ENCODE data around the gene SH3BP4.

The SH3BP4 gene

DNA sequence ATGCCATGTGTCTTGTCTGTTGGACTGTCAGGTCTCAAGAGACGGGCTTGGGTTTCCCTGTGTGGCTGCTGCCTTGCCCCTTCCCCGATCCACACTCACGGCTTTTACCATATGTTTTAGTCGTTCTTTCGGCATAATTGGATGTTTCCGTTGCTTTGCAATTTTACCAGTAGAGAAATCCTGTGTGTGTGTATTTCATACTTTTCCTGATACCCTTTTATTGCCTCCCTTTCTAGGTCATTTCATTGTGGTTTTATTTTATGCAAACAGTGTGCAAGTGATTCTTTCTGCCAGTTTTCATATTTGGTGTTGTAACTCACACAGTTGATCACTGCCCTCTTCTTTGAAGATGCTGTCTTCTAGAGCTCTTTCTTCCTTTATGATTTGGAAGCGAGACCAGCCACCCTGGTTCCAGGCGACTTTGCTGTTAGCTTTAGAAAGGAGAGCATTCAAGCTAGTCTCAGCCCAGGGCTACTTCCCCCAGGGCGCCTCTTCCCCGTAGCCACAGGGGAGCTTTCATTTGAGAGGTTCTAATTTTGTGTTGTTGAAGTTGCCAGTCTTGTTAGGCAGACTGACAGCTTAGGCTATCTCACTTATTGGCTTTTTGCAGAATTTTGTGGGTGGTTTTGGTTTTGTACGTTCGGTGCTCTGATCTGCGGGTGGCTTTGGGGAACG is 17.0 kb downstream of the SH3BP4 start:
- no peak for DNase-seq

DNA sequence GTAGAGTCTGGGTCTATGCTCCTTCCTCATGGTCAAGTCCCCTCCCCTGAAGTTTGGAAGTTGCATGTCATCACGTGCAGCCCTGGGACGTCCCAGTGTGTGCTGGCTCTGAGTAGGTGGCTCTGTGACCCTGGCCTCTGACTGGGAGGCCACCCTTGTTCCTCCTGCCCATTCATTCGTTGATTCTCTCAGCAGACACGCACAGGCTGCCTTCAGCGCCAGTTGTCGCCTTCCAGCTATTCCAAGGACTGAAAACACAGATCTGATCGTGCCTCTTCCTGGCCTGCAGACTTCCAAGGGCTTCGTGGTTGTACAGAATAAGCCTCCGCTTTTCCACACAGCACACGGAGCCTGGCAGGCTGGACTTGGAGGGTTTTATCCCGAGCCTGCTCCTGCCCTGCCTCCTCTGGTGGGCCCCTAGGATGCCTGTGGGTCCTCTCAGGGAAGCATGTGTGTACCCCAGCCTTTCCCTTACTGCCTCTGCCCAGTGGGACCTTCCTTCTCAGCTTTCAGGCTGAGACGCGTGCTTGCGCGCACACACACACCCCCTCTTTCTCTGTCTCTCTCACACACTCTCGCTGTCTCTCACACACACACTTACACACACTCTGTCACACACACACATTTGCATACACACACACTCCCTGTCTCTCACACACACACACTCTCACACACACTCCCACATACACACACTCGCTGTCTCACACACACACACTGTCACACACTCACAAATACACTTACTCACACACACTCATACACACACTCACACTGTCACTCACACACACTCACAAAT is 17.7 kb downstream of the SH3BP4 start:
- no peak for DNase-seq

DNA sequence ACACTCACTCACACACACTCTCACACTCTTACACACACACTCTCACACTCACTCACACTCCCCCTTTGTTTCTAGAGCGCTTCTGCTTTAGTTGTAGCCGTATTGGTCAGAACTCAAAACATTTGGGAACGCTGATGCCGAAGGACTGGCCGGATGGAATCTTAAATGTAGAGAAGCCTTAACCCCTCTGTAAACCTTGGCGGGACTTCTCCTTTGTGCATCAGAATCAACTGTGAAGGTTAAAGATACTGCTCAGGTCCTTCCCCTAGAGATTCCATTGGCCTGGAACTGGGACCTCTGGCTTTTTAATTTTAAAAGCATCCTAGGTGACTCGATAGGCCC is 18.3 kb downstream of the SH3BP4 start:
- no peak for DNase-seq

DNA sequence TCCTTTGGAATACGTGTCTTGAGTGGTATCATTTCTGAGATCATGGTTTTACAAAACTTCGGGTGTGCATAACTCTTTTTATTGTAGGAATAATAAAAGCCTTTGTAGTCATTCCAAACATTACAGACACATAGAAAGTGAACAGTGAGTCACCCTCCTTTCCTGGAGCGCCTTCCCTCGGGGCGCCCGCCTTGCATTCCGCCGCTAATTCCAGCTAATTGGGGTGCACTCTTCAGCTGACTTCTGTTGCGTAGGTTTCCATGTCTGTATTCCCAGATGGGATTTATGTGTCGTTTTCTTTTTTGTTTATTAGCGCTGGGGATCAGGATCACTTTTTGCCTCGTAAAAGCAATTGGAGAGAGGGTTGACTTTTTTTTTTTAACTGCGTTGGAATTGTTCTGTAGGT is 18.7 kb downstream of the SH3BP4 start:
- DNase-seq: no peak

DNA sequence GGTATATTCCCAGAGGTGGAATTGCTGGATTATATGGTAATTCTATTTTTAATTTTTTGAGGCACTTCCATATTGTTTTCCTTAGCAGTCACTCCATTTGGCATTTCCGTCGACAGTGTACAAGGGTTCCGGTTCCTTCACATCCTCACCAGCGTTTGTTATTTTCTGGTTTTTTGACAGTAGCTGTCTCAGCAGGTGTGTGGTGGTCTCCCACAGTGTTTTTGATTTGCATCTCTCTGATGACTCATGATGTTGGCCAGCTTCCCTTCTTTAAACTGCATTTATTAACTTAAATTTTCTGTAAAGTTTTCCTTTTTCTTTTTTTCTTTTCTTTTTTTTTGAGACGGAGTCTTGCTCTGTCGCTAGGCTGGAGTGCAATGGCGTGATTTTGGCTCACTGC is 19.7 kb downstream of the SH3BP4 start:
- no peak for DNase-seq

DNA sequence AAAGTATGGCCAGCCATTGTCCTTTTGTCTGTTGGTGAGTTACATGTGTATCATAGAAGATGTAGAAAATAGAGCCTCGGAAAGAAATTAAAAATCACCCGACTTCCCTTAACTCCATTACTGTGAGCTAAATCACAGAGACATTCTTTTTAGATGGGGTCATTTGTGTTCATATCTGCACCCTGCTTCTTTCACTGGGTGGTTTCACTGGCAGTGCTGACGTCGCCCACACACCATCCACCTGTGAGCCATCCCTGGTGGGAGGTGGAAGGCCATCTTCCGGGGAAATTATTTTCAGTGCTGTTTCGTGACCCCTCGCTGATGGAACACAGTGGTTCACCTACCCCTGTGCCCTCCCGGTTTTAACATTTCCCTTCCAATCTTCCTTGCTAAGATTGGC is 21.2 kb downstream of the SH3BP4 start:
- DNase-seq: no peak

DNA sequence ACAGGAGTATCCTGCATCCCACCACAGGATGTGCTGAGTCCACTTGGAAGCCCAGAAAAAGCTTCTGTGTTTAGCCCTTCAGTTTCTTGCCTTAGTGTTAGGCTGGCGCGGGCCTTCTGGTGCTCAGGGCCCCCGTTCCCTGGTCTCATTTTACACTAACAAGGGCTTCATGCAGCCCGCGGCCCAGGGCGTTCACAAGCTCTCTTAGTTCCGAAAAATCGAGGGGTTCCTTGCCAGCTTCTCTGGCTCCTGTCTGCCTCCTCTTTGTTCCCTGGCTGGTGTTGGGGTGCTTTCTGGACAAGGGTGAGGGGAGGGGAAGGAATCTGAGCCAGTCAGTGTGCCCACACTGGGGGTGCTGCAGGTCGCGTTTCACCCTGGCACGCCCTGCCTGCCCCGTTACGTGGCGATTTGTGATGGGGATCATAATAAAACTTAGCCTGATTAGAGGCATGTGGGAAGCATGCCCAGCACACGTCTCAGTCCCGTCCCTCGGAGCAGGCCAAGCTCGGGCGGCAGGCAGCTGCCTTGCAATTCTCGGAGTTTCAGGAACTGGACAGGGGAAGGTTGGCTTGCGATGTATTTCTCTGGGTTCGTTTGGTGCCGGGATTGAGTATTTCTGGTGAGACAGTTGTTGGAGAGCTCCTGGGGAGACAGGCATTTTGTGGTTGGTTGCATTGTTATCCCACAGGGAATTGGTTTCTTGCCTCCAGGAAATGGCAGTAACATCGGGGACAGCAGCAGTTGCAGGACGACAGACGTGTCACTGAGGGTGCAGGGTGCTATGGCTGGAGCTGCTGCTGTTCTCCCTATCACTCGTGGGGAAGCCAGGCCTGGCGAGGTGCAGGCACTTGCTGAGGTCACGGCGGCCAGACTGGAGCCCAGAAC is 22.9 kb downstream of the SH3BP4 start:
- no peak for DNase-seq

DNA sequence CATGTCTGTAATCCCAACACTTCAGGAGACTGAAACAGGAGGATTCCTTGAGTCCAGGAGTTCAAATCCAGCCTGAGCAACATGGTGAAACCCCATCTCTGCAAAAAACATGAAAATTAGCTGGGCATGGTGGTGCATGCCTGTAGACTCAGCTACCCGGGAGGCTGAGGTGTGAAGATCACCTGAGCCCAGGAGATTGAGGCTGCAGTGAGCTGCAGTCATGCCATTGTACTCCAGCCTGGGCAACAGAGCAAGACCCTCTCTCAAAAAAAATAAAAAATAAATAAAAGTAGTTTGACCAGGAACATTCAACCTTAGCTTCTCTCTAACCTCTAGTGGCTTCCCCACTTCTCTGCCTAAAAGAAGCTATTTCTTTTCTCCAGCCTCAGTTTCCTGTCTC is 23.8 kb downstream of the SH3BP4 start:
- no peak for DNase-seq

DNA sequence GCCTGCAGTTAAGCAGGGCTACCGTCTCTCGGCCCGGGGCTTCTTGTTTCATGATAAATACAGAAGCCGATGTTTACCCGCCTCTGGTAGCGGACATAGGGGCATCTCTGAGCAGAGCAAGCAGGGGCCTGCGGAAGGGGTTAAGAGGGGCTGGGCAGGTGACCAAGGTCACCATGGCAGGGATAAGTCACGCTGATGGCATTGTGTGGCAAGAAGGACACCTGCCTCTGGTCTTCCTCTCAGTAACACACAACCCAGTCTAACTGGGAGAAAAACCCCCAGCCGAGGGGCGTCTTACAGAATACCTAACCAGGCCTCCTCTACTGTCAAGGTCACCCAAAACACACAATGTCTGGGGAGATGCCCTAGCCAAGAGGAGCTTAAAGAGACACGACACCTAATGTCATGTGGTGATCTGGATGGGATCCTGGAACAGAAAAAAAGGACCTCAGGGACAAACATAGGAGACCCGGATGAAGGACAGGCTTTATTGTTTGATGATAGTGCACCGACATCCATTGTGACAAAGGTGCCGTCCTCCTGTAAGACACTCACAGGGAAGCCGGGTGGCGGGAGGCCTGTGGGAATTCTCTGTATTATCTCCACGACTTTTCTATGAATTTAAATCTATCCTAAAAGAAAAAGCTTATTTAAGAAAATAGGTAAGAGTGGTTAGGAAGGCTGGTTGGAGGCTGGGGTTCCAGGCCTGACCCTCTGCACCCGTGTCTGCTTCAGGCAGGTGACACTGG is 24.8 kb downstream of the SH3BP4 start:
- no peak for DNase-seq

DNA sequence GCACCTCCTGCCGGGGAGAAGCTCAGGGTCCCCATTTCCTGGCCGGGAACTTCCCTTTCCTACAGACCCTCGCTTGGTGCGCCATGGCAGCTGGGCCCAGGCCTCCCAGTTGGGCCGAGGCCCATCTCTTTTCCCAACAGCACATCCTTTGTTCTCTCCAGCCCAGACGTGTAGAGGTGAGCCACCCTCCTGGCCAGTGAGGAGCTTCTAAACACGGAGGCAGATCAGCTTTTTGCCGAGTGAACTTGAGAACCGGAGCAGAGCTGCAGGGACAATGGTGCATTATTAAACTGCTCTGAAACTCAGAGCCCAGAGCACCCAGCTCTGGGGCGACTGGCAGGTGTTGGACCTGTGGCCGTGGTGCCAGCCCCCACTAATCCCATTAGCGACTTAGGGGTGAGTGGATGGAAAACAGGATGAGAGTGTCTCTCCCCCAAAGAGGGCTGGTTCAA is 25.4 kb downstream of the SH3BP4 start:
- DNase-seq: no peak

DNA sequence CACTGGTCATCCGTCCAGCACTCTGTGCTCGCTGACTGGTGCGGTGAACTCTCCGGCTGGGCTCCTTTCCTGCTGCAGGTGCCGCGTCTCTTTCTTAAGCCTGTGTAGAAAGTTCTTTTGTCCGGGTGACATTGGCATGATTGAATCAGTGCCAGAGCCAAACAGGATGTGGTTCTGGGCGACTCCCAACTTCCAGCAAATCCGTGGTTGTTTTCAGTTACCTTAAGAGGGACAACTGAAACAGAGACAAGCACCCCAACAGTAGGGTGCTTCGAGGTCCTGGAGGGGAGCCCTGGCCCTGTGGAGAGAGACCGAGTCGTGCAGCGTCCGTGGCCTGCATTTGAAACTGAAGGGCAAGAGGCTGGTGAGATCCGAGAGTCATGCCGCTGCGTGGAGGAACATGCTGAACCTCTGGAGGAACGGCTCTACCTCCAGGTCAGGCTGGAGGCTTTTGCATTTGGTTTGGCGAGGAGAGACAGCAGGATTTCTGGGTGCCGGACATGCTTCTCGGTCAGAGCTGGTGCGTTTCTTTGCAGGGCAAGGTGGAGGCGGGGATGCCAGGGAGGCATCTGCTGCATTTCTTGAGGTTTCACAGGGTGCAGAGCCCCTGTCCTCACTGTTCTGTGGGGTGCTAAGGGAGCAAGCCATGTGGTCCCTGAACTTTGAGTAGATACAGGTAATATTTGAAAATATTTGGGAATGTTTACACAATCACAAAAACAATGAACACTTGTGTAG is 26.8 kb downstream of the SH3BP4 start:
- DNase-seq: no peak

DNA sequence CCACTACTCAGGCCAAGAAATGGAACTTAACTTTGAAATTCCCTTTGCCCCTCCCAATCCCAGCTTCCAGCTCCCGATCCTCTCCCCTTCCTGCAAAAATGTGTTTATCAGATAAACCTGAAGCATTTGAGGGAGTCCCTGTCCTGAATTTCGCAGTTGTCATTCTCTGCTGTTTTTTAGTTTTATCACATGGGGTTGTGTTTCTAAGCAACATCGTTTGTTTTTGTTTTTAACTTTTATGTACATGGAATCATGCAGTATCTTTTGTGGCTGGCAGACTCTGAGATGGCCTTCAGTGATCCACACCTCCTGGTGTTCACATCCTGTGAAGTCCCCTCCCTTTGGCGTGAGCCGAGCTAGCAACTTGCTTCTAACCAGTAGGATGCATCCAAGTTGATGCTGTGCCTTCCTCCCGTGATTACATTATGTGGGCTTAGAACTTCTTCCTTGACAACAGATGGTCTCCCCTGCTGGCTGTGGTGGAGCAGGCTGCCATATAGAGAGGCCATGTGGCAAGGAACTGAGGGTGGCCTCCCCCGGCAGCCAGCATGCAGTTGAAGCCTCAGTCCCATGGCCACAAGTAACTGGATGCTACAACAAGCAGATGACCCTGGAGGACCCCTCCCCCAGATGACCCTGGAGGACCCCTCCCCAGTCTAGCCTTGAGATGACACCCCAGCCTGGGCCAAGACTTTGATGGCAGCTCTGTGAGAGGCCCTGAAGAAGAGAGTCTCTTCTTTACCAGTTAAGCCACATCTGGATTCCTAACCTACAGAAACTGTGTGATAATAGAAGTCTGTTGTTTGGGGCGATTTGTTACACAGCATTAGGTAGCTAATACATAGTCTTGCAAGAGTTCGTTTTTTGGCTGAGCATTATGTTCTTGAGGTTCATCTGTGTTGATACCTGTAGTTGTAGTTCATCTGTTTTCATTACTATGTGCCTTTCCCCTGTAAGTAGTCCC is 27.7 kb downstream of the SH3BP4 start:
- no peak for DNase-seq

DNA sequence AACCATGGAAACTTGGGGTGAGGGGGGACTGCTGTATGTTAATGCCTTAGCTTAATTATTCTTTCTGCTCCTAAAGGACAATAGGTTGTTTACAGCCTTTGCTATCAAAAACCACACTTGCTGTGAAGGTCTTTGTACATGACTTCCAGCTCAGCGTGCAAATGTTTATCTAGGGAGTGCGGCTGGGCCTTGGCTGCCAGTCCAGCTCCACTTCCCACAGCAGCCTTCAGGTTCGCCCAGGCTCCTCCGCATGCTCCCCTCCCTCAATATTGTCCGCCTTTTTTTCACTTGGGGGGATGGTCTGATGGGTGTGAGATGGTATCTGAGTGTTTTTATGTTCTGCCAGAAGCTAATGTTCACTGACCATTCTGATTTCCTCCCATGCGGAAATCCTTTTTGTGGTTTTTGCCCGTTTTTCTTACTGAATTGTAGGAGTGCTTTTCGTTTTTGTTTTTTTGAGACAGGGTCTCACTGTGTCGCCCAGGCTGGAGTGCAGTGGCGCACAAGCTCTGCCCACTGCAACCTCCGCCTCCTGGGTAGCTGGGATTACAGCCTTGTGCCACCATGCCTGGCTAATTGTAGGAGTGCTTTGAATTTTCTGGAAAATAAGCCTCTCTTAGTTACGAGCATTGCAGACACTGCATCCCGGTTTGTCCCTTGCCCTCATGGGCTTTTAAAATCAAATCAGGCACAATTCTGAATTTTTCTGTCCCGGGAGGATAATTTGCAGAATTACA is 28.8 kb downstream of the SH3BP4 start:
- DNase-seq: no peak

DNA sequence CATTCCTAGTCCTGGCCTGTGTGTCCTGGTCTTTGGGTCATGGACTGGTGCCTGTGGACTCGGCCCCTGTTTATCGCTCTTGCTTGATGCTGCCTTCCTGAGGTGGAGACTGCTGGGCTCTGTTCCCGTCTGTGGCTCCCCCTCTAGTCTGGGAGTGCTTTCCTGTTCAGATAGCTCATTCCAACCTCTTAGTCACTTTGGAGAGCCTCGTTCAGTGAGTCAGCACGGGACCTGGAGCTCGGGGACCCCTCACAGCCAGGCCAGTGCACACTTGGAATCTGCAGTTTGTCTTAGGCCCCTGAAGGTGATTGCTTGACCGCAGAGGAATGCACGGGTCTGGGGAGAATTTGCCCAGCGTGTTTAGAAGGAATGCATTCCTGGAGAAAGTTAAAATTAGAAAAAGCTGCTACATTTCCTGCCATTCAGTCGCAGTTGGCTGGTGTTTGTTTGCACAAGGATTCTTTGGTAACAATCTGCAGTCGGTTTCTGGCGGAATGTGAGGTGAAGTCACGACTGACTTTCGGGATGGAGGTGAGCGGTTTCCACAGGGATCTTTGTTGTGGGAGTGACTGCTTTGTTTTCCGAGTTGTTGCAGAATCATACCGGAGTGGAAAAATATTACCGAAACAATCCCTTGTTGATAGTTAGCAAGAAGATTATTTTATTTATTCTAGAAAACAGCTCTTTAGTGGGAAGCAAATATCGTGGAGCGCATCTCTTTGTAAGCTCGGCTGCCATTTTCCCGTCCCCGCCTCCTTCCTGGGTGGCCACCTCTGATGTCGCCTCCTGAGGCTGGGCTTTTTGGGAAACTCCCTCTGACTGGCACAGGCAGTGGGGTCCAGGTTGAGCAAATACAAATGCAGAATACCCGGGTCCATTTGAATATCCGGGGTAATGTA is 29.6 kb downstream of the SH3BP4 start:
- no peak for DNase-seq

DNA sequence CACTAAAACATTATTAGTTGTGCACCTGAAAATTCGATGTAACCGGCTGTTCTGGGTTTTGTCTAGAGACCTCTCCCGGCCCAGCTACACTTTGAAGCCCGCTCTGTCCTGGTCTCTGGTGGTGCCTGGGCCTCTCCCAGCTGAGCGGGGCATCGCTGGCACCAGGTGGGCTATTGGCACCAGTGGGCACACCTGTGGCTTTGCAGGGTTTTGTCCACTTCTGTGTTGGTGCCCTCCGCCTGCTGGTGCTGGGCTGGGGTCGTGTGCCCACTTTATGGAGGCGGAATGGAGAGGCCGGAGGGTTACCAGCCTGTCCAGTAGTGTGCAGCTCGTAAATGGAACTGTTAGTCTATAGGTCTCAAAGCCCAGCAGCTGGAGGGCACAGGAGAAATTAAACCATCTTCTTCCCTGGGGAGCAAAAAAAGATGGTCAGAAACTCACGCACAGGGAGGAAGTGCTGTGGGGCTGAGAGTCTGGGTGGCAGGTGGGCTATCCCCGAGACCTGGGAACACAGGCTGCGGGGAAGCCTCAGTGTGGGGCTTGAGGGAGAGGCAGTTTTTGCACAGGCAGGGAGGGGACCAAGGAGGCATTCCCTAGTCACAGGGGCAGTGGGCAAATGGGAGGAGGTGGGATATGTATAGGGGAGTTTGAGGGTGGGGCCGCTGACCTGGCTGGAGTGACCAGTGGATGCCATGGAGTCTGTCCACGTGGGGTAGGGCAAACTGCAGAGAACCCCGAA is 30.4 kb downstream of the SH3BP4 start:
- no peak for DNase-seq

DNA sequence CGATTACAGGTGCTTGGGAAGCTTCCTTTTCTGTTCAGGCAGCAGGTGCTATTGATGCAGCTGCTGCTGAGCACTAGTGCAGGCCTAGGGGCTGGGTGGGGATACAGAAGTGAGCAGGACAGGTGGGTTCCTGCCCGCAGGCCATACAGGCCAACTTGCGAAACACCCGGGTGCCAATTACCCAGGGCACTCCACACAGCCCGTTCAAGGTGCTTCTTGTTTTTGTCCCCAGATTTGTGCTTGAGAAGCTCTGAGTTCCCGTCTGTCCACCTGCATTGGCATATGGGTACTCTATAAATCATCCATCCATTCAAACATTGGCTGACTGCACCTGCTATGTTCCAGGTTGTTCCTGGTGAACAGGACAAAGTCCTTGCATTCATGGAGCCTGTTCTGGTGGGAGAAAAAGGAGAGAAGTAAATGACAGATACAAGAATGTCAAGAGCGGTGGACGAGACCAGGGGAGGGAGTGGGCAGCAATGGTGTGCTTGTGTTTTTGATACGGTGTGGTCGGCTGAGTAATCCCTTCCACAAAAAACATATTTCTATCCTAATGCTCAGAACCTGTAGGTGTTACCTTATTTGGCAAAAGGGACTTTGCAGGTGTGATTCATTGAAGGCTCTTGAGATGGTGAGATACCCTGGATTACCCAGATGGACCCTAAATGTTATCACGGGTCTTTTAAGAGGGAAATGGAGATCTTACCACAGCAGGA is 31.4 kb downstream of the SH3BP4 start:
- DNase-seq: no peak

DNA sequence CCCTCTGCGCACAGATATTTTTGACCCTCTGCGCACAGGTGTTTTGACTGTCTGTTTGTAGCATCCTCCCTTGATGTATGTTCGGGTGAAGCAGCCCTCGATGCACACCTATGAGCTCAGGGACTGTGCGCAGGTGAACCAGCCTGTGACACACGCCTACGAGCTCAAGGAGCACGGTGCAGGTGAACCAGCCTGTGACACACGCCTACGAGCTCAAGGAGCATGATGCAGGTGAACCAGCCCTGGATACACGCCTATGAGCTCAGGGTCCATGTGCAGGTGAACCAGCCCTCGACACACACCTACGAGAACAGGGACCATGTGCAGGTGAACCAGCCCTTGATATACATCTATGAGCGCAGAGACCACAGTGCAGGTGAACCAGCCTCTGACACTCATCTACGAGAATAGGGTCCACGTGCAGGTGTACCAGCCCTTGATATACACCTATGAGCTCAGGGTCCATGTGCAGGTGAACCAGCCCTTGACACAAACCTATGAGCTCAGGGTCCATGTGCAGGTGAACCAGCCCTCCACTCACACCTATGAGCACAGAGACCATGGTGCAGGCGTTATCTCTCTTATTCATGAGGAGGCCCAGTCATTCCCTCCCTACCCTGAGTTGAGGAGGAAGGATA is 33.9 kb downstream of the SH3BP4 start:
- no peak for DNase-seq

Measured in central memory CD4-positive, alpha-beta T cell (primary cell).